Endothelial cell of umbilical vein (primary cell): ENCODE results near the gene INHBE. TPM values are rescaled to one million over a fixed set of nuclear protein-coding genes. Genes with fewer than 3 reads are reported as not detected.

Experiments
- BruUV-seq: library from RNA; stranded (reverse); fragments of 400-500 nt; replicated peaks from 2 replicates; lab custom pipeline; 2021; lab: Mats Ljungman, UMichigan
- CTCF ChIA-PET: fragments of 300-600, 350-600 bp; sonication (Branson Sonifier 250); formaldehyde crosslinking; loops from one replicate; lab custom pipeline; 2021; ENCODE audit warnings: antibody characterized with exemption, inconsistent platforms; lab: Charles Lee
- POLR2A ChIA-PET: fragments of 300-600, 350-600 bp; sonication (Branson Sonifier 250); formaldehyde crosslinking; loops from one replicate; lab custom pipeline; 2021; ENCODE audit warnings: antibody characterized with exemption, inconsistent platforms; lab: Charles Lee
- DNase-seq: peaks from one replicate; pipeline ENCODE4 v3.0.0-alpha.2; 2011; ENCODE audit warnings: low read depth, low spot score
- FAIRE-seq: peaks from 2 replicates; lab custom pipeline; 2011; peaks lifted over from hg19 to GRCh38; lab: Jason Lieb, UNC
- H2AFZ ChIP-seq: 2 replicates; pipeline ENCODE4 v1.6.0; 2012; ENCODE audit warnings: low read depth, low read length, control low read depth, inconsistent platforms
- H3K27ac ChIP-seq: 2 replicates; pipeline ENCODE4 v1.5.1; 2011; ENCODE audit warnings: low read depth, mild to moderate bottlenecking, control low read depth, low read length, moderate library complexity; ENCODE audit not compliant: insufficient read depth
- H3K27me3 ChIP-seq, 2 experiments: 2 replicates each; pipeline versions ENCODE4 v1.6.0 to v1.6.1; 2011; ENCODE audit warnings: low read length in 2 of 2, mixed read lengths in 1 of 2; ENCODE audit not compliant: control insufficient read depth in 2 of 2, insufficient read depth in 2 of 2
- H3K36me3 ChIP-seq, 2 experiments: 2 replicates in 1 of 2; 3 replicates in 1 of 2; pipeline ENCODE4 v1.5.1; 2011; ENCODE audit warnings: low read length in 2 of 2, mild to moderate bottlenecking in 1 of 2, moderate library complexity in 1 of 2; ENCODE audit not compliant: control insufficient read depth in 2 of 2, insufficient read depth in 2 of 2; ENCODE audit errors: extremely low read depth in 1 of 2
- H3K4me1 ChIP-seq: 3 replicates; pipeline ENCODE4 v1.5.1; 2011; ENCODE audit warnings: mild to moderate bottlenecking, low read length; ENCODE audit not compliant: control insufficient read depth, insufficient read depth; ENCODE audit errors: extremely low read depth
- H3K4me2 ChIP-seq: 2 replicates; pipeline ENCODE4 v1.6.1; 2011; ENCODE audit warnings: low read length, control low read depth, mixed read lengths; ENCODE audit not compliant: insufficient read depth
- H3K4me3 ChIP-seq, 3 experiments: fragments of 200-600 bp in 1 of 3; sonication (generic), shearing (Covaris generic) in 1 of 3; replicated peaks in 1 of 3; 2 replicates each; pipeline ENCODE4 v1.5.1; 2011 to 2016; ENCODE audit warnings: control low read depth in 3 of 3, low read length in 3 of 3, mild to moderate bottlenecking in 2 of 3, inconsistent platforms in 1 of 3, low read depth in 1 of 3, moderate library complexity in 1 of 3; ENCODE audit not compliant: insufficient read depth in 1 of 3
- H3K79me2 ChIP-seq: 2 replicates; pipeline ENCODE4 v1.6.0; 2012; ENCODE audit warnings: low read length, inconsistent platforms; ENCODE audit not compliant: control insufficient read depth, insufficient read depth
- H3K9ac ChIP-seq: replicated peaks from 2 replicates; pipeline ENCODE3; 2011; ENCODE audit warnings: low read length, control low read depth; ENCODE audit not compliant: insufficient read depth; ENCODE audit errors: extremely low read depth
- H3K9me1 ChIP-seq: replicated peaks from 3 replicates; pipeline ENCODE4 v1.6.0; 2011; ENCODE audit warnings: mild to moderate bottlenecking, low read length; ENCODE audit not compliant: control insufficient read depth, insufficient read depth; ENCODE audit errors: extremely low read depth
- H3K9me3 ChIP-seq: replicated peaks from 2 replicates; pipeline ENCODE4 v1.5.1; 2012; ENCODE audit warnings: low read length, inconsistent platforms; ENCODE audit not compliant: control insufficient read depth, insufficient read depth
- H4K20me1 ChIP-seq: replicated peaks from 2 replicates; pipeline ENCODE3; 2011; ENCODE audit warnings: mild to moderate bottlenecking, low read length; ENCODE audit not compliant: control insufficient read depth, insufficient read depth; ENCODE audit errors: extremely low read depth
- CTCF ChIP-seq, 2 donors: IDR thresholded peaks; 1 replicate in 1 of 2; 2 replicates in 1 of 2; pipeline ENCODE4 v1.5.1; 2011; ENCODE audit warnings: low read length in 2 of 2, mild to moderate bottlenecking in 2 of 2, moderate library complexity in 2 of 2, control low read depth in 1 of 2, inconsistent platforms in 1 of 2, low read depth in 1 of 2; ENCODE audit not compliant: insufficient read depth in 1 of 2; ENCODE audit errors: extremely low read depth in 1 of 2
- EZH2 ChIP-seq: IDR thresholded peaks from 2 replicates; pipeline ENCODE4 v1.6.1; 2012; ENCODE audit warnings: borderline replicate concordance, low read depth, mild to moderate bottlenecking, moderate library complexity, low read length, inconsistent platforms; ENCODE audit not compliant: severe bottlenecking
- FOS ChIP-seq: IDR thresholded peaks from 2 replicates; pipeline ENCODE4 v1.6.1; 2011; ENCODE audit warnings: mild to moderate bottlenecking, low read length, moderate library complexity, borderline replicate concordance; ENCODE audit not compliant: insufficient read depth
- GATA2 ChIP-seq: IDR thresholded peaks from 2 replicates; pipeline ENCODE4 v1.7.0; 2011; ENCODE audit warnings: low read depth, mild to moderate bottlenecking, moderate library complexity, mixed read lengths, low read length; ENCODE audit not compliant: insufficient read length, insufficient read depth
- JUN ChIP-seq: IDR thresholded peaks from 2 replicates; pipeline ENCODE4 v1.6.1; 2011; ENCODE audit warnings: borderline replicate concordance, low read depth; ENCODE audit not compliant: insufficient read length, insufficient read depth
- MAX ChIP-seq: IDR thresholded peaks from 2 replicates; pipeline ENCODE4 v1.6.1; 2011; ENCODE audit not compliant: insufficient read depth, insufficient read length
- MYC ChIP-seq: IDR thresholded peaks from one replicate; pipeline ENCODE4 v1.6.1; 2011; ENCODE audit warnings: mild to moderate bottlenecking, low read depth, low read length
- POLR2A ChIP-seq: IDR thresholded peaks from 2 replicates; pipeline ENCODE4 v1.6.1; 2012; ENCODE audit warnings: low read depth, mild to moderate bottlenecking, control low read depth, low read length
- POLR2AphosphoS5 ChIP-seq: IDR thresholded peaks from 2 replicates; pipeline ENCODE4 v1.6.1; 2012; ENCODE audit warnings: low read depth, mild to moderate bottlenecking, control low read depth, low read length, moderate library complexity; ENCODE audit not compliant: insufficient read depth
- dilution Hi-C: fragments of 300-500 bp; cut with MboI; formaldehyde crosslinking; loops from one replicate; pipeline ENCODE4 v1.15.0; 2019; ENCODE audit warnings: low sequenced_read_pairs; ENCODE audit not compliant: extremely low pct_ligation_motif_present
- intact Hi-C: fragments of 100-400 bp; cut with micrococcal nuclease; formaldehyde crosslinking; loops from one replicate; pipeline ENCODE4 v1.10.0; 2022
- polyA plus RNA-seq, 4 experiments: library from polyadenylated mRNA; depleted of rRNA in 3 of 4; stranded (reverse) in 3 of 4; unstranded in 1 of 4; fragments of >200 nt; gene quantifications; 2 replicates each; pipeline versions ENCODE4 v1.2.1 to v1.2.3, GENCODE V29; 2011 to 2012; ENCODE audit warnings: missing spikeins in 1 of 4
- total RNA-seq: library from RNA; stranded (reverse); gene quantifications from 2 replicates; pipeline ENCODE4 v1.2.3, GENCODE V29; 2021

The INHBE gene
- total and polyA plus RNA-seq, 2 donors (not counting 3 experiments of a cell fraction or from before 2014, with no cell fraction given): not detected

- intact Hi-C loops: no loop called here
- no TSS peak for BruUV-seq
- no peak overlapping the region for H3K4me2 ChIP-seq
- TF ChIP-seq FOS (no peak), POLR2AphosphoS5 (no peak), POLR2A (no peak), MAX (no peak), CTCF (IDR thresholded peaks at IDR 0.05; ENCODE audit: extremely low read depth in 1 of 2, insufficient read depth in 1 of 2, low read depth in 1 of 2, low read length in 2 of 2) (no peak), EZH2 (no peak), JUN (no peak), GATA2 (no peak), MYC (no peak)
- no peak overlapping the region for H3K9ac ChIP-seq
- H3K4me1 ChIP-seq: peaks cover 5% of the 10 kb centered on the region
- H4K20me1 ChIP-seq: no peaks in the 10 kb centered on the region
- no peaks in the 10 kb centered on the region for H3K79me2 ChIP-seq
- H3K27ac ChIP-seq: no peak overlapping the region
- ChIA-PET CTCF (interaction anchor here (1.5 to 4.0 kb wide), 2 partner anchors 9 to 13 kb away, joined by 4 to 17 read pairs; partner anchors contain the start of gene GLI1), POLR2A (no interaction called here)
- FAIRE-seq (no peak), DNase-seq (no peak)
- dilution Hi-C loops: no loop called here
- no peaks in the 10 kb centered on the region for H3K36me3 ChIP-seq
- H3K9me1 ChIP-seq: no peaks in the 10 kb centered on the region
- H3K4me3 ChIP-seq: no peak overlapping the region
- no peak overlapping the region for H2AFZ ChIP-seq
- H3K27me3 ChIP-seq: peaks cover 55 to 61% of the 10 kb centered on the region in 2 experiments
- H3K9me3 ChIP-seq: no peaks in the 10 kb centered on the region
Measured at GRCh38 chr12:57472391-57472790, 17.3 kb downstream of the INHBE start.
